ENCODE measurements around the gene SCYGR5.
"Not testable (repeated sequence)": the region's sequence is repeated elsewhere in the genome, so short reads cannot be mapped to it uniquely, and the experiment has no call there.

The SCYGR5 gene, protein sequence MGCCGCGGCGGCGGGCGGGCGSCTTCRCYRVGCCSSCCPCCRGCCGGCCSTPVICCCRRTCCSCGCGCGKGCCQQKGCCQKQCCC

DNA sequence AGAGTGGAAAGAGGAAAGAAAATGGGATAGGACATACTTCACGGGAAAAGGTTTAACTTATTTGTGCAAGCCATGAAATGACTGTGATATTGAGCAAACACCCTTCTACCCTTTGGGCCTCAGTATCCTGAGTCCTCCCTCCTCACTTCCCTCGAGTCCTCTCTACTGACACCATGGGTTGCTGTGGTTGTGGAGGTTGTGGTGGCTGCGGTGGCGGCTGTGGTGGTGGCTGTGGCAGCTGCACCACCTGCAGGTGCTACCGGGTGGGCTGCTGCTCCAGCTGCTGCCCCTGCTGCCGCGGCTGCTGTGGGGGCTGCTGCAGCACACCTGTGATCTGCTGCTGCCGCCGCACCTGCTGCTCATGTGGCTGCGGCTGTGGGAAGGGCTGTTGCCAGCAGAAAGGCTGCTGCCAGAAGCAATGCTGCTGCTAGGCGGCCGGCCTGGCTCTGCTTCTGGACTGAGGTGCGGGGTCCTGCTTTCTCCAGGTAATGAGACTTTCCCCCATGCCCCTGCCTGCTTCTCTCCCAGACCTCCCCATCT lies at the start of gene SCYGR5:
SCYGR5 (plus strand) TSS at position 174 of the 540 bp plus-strand sequence; CDS start at position 174, 0 bp downstream.
- H3K9ac ChIP-seq (ENCODE audit: low read depth in 1 of 2, low read length in 2 of 2); H3K36me3 ChIP-seq (ENCODE audit: control insufficient read depth in 1 of 2, insufficient read depth in 2 of 2, low read length in 2 of 2); H3K4me1 ChIP-seq (ENCODE audit: control insufficient read depth in 1 of 2, insufficient read depth in 2 of 2, low read length in 2 of 2); H3K27ac ChIP-seq (ENCODE audit: low read depth, low read length); H3K4me3 ChIP-seq (ENCODE audit: low read depth in 1 of 2, low read length in 2 of 2); H3K9me3 ChIP-seq (ENCODE audit: control insufficient read depth in 1 of 2, low read length in 2 of 2); H3K27me3 ChIP-seq (ENCODE audit: control insufficient read depth in 1 of 2, insufficient read depth in 2 of 2, low read length in 2 of 2): not testable (repeated sequence)

DNA sequence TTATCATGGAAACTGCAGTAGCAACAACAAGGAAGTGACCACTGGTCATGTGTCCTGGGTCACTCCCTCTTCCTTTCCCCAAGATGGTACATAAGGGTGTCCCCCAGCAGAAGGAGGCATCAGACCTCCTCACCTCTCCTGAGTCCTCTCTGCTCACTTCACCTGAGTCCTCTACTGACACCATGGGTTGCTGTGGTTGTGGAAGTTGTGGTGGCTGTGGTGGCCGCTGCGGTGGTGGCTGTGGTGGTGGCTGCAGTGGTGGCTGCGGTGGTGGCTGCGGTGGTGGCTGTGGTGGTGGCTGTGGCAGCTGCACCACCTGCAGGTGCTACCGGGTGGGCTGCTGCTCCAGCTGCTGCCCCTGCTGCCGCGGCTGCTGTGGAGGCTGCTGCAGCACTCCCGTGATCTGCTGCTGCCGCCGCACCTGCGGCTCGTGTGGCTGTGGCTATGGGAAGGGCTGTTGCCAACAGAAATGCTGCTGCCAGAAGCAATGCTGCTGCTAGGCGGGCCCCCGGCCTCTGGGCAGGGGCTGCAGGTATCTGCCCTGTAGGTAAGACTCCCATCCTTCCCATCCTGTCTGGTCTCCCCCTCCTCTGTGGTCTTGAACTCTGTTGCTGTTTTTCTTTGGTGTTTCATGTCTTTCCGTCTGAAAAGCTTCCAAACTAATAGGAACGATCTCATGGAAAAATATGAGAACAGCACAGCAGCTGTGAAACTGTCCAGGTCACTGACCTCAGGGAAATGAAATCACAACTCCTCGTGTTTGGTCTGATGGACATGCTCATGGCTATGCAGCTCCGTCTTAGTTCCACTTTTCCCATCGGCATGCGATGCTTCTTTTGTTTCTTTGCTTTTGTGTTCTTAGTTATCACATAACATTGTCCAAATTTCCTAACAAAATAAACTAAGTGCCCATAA lies 49.0 kb upstream of the SCYGR5 start, which contains the start of gene SCYGR4:
SCYGR4 (plus strand) TSS at position 183 of the 915 bp plus-strand sequence; CDS start at position 183, 0 bp downstream.
- no peaks in the 10 kb centered on the region for H3K36me3 ChIP-seq (ENCODE audit: control insufficient read depth in 1 of 2, insufficient read depth in 2 of 2, low read length in 2 of 2)
- no peak within 1 kb of the TSS for H3K4me3 ChIP-seq (ENCODE audit: low read depth in 1 of 2, low read length in 2 of 2)
- no peaks in the 10 kb centered on the region for H3K27me3 ChIP-seq (ENCODE audit: control insufficient read depth in 1 of 2, insufficient read depth in 2 of 2, low read length in 2 of 2)
- no peaks in the 10 kb centered on the region for H3K9me3 ChIP-seq (ENCODE audit: control insufficient read depth in 1 of 2, low read length in 2 of 2)
- no peak within 1 kb of the TSS for H3K9ac ChIP-seq (ENCODE audit: low read depth in 1 of 2, low read length in 2 of 2)
- H3K4me1 ChIP-seq (ENCODE audit: control insufficient read depth in 1 of 2, insufficient read depth in 2 of 2, low read length in 2 of 2): no peaks in the 10 kb centered on the region
- no peak within 1 kb of the TSS for H3K27ac ChIP-seq (ENCODE audit: low read depth, low read length)

DNA sequence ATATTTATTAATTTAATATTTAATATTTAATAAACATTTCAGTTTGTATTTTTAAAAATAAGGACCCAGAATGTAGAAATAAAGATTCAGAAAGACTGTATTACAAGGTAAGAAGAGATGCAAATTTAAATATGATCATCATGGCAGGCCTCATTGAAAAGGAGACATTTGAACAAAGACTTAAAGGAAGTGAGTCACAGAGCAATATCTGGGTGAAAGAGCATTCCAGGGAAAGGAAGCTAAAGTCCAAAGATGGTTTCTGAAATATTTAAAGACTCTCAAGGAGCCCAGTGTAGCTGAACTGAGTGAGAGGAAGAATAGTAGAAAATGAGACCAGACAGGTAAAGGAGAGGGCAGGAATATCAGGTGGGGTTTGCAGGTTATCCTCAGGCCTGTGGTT lies 43.4 kb upstream of the SCYGR5 start:
- H3K27ac ChIP-seq (ENCODE audit: low read depth, low read length): no peak overlapping the region
- no peaks in the 10 kb centered on the region for H3K36me3 ChIP-seq (ENCODE audit: control insufficient read depth in 1 of 2, insufficient read depth in 2 of 2, low read length in 2 of 2)
- no peaks in the 10 kb centered on the region for H3K27me3 ChIP-seq (ENCODE audit: control insufficient read depth in 1 of 2, insufficient read depth in 2 of 2, low read length in 2 of 2)
- no peaks in the 10 kb centered on the region for H3K4me1 ChIP-seq (ENCODE audit: control insufficient read depth in 1 of 2, insufficient read depth in 2 of 2, low read length in 2 of 2)
- no peak overlapping the region for H3K4me3 ChIP-seq (ENCODE audit: low read depth in 1 of 2, low read length in 2 of 2)
- peaks cover 0 to 3% of the 10 kb centered on the region in 2 donors for H3K9me3 ChIP-seq (ENCODE audit: control insufficient read depth in 1 of 2, low read length in 2 of 2)
- H3K9ac ChIP-seq (ENCODE audit: low read depth in 1 of 2, low read length in 2 of 2): no peak overlapping the region

DNA sequence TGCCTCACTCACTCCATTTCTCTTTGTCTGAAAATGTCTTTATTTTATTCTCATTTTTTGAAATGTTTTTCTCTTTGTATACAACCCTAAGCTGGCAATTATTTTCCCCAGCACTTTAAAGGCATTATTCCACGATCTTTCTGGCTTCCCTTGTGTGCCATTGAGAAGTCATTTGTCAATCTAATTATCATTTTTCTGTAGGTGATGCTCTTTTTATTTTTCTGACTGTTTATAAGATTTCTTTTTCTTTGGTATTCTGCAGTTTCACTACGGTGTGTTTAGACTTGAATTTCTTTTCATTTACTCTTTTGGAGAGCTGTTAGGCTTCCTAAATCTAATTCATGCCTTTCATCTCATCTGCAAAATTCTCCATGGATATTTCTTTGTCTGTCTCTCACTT lies 41.2 kb upstream of the SCYGR5 start:
- Histone ChIP-seq H3K9ac (ENCODE audit: low read depth in 1 of 2, low read length in 2 of 2) (no peak overlapping the region), H3K4me3 (ENCODE audit: low read depth in 1 of 2, low read length in 2 of 2) (no peak overlapping the region), H3K4me1 (ENCODE audit: control insufficient read depth in 1 of 2, insufficient read depth in 2 of 2, low read length in 2 of 2) (no peaks in the 10 kb centered on the region), H3K9me3 (ENCODE audit: control insufficient read depth in 1 of 2, low read length in 2 of 2) (peaks cover 0 to 3% of the 10 kb centered on the region in 2 donors), H3K36me3 (ENCODE audit: control insufficient read depth in 1 of 2, insufficient read depth in 2 of 2, low read length in 2 of 2) (no peaks in the 10 kb centered on the region), H3K27me3 (ENCODE audit: control insufficient read depth in 1 of 2, insufficient read depth in 2 of 2, low read length in 2 of 2) (peaks cover 0 to 5% of the 10 kb centered on the region in 2 donors), H3K27ac (ENCODE audit: low read depth, low read length) (no peak overlapping the region)

DNA sequence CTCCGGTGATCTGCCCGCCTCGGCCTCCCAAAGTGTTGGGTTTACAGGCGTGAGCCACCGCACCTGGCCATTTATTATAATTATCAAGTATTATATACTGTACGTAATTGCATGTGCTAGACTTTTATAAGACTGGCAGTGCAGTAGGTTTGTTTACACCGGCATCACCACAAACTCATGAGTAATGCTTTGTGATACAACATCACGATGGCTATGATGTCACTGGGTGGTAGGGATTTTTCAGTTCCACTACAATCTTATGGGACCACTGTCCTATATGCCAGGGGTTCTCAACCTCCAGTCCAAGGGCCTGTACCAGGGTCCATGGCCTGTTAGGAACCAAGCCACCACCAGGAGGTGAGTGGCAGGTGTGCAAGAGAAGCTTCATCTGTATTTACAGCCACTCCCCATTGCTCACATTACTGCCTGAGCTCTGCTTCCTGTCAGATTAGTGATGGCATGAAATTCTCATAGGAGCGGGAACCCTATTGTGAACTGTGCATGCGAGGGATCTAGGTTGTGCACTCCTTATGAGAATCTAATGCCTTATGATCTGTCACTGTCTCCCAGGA lies 39.9 kb upstream of the SCYGR5 start:
- Histone ChIP-seq H3K9ac (ENCODE audit: low read depth in 1 of 2, low read length in 2 of 2) (no peak overlapping the region), H3K27me3 (ENCODE audit: control insufficient read depth in 1 of 2, insufficient read depth in 2 of 2, low read length in 2 of 2) (peaks cover 0 to 5% of the 10 kb centered on the region in 2 donors), H3K27ac (ENCODE audit: low read depth, low read length) (no peak overlapping the region), H3K36me3 (ENCODE audit: control insufficient read depth in 1 of 2, insufficient read depth in 2 of 2, low read length in 2 of 2) (no peaks in the 10 kb centered on the region), H3K4me3 (ENCODE audit: low read depth in 1 of 2, low read length in 2 of 2) (no peak overlapping the region), H3K4me1 (ENCODE audit: control insufficient read depth in 1 of 2, insufficient read depth in 2 of 2, low read length in 2 of 2) (no peaks in the 10 kb centered on the region), H3K9me3 (ENCODE audit: control insufficient read depth in 1 of 2, low read length in 2 of 2) (peaks cover 0 to 3% of the 10 kb centered on the region in 2 donors)

DNA sequence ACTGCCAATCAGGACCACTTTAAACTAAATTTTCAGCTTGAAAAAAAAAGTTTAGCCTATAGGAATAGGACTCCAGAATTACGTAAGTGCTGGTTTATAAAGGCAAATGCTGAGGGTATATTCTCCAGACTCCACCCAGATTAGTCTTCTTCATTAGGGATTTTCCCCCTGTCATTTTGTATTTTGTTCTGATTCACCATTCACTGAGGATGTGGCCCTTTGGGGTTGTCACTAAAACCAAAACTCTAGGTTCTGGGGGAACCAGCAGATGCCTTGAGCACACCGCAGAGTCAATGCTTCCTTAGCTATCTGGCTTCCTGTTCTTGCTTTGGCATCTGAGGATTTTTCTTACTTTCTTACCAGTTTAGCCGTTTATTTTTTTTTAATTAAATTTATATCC lies 38.8 kb upstream of the SCYGR5 start:
- Histone ChIP-seq H3K36me3 (ENCODE audit: control insufficient read depth in 1 of 2, insufficient read depth in 2 of 2, low read length in 2 of 2) (no peaks in the 10 kb centered on the region), H3K27ac (ENCODE audit: low read depth, low read length) (no peak overlapping the region), H3K9ac (ENCODE audit: low read depth in 1 of 2, low read length in 2 of 2) (no peak overlapping the region), H3K27me3 (ENCODE audit: control insufficient read depth in 1 of 2, insufficient read depth in 2 of 2, low read length in 2 of 2) (peaks cover 0 to 5% of the 10 kb centered on the region in 2 donors), H3K4me1 (ENCODE audit: control insufficient read depth in 1 of 2, insufficient read depth in 2 of 2, low read length in 2 of 2) (no peaks in the 10 kb centered on the region), H3K9me3 (ENCODE audit: control insufficient read depth in 1 of 2, low read length in 2 of 2) (peaks cover 0 to under 1% of the 10 kb centered on the region in 2 donors), H3K4me3 (ENCODE audit: low read depth in 1 of 2, low read length in 2 of 2) (no peak overlapping the region)

DNA sequence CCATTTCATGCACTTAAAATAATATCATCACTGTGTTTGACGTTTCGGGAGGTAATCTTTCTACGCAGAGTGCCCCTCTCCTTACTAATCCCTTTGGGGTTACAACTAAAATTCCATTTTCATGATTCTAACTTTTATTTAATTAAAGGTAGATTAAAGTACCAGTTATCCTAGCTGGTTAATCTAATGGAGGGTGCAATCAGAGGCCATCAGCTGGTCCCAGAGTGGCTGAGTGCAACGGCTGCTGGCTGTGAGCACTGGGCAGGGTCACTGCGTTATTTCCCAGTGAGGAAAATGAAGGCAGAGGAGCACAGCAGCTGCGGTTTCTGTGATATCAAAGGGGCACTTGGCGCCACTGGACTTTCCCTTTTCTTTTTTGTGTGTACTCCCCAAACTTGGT lies 37.2 kb upstream of the SCYGR5 start:
- Histone ChIP-seq H3K9me3 (ENCODE audit: control insufficient read depth in 1 of 2, low read length in 2 of 2) (no peaks in the 10 kb centered on the region), H3K36me3 (ENCODE audit: control insufficient read depth in 1 of 2, insufficient read depth in 2 of 2, low read length in 2 of 2) (no peaks in the 10 kb centered on the region), H3K27ac (ENCODE audit: low read depth, low read length) (no peak overlapping the region), H3K9ac (ENCODE audit: low read depth in 1 of 2, low read length in 2 of 2) (no peak overlapping the region), H3K4me1 (ENCODE audit: control insufficient read depth in 1 of 2, insufficient read depth in 2 of 2, low read length in 2 of 2) (no peaks in the 10 kb centered on the region), H3K4me3 (ENCODE audit: low read depth in 1 of 2, low read length in 2 of 2) (no peak overlapping the region), H3K27me3 (ENCODE audit: control insufficient read depth in 1 of 2, insufficient read depth in 2 of 2, low read length in 2 of 2) (peaks cover 0 to 5% of the 10 kb centered on the region in 2 donors)

DNA sequence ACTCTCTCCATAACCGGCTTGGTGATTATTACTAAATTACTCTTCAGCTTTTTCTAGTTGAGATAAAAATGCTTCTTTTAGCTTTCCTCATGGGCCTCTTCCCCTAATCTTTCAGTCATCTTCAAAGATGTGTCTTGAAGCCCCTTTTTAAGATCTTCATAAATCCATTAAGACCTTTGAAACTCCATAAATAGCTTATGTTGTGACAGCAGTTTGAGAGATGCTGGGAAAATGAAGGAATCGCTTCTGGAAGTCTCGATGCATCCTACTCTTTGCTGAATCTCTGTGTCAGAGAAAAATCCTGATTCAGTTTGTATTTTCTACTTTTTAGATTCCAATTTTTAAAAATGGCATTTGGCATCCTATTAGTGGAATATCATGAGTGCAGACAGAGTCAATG lies 36.3 kb upstream of the SCYGR5 start:
- peaks cover 0 to 5% of the 10 kb centered on the region in 2 donors for H3K27me3 ChIP-seq (ENCODE audit: control insufficient read depth in 1 of 2, insufficient read depth in 2 of 2, low read length in 2 of 2)
- no peaks in the 10 kb centered on the region for H3K36me3 ChIP-seq (ENCODE audit: control insufficient read depth in 1 of 2, insufficient read depth in 2 of 2, low read length in 2 of 2)
- H3K4me1 ChIP-seq (ENCODE audit: control insufficient read depth in 1 of 2, insufficient read depth in 2 of 2, low read length in 2 of 2): no peaks in the 10 kb centered on the region
- H3K9ac ChIP-seq (ENCODE audit: low read depth in 1 of 2, low read length in 2 of 2): no peak overlapping the region
- H3K4me3 ChIP-seq (ENCODE audit: low read depth in 1 of 2, low read length in 2 of 2): no peak overlapping the region
- H3K9me3 ChIP-seq (ENCODE audit: control insufficient read depth in 1 of 2, low read length in 2 of 2): no peaks in the 10 kb centered on the region
- no peak overlapping the region for H3K27ac ChIP-seq (ENCODE audit: low read depth, low read length)

DNA sequence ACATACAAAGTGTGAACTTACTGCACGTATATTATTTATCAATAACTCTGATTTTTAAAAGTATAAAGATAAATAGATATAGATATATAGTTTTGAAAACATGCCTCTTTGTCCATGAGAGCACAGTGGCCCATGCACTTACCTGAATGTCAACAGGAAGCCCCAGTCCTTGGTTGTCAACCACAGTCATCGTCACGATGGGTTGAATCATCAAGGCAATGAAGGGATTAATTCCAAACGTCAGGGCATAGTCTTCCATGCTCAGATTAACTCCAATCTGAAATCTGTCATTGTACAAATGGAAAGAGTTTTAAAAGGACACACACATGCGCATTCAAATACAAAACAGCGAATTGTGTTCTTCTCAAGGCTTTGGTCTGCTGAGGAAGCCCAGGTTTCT lies 33.8 kb upstream of the SCYGR5 start:
- Histone ChIP-seq H3K36me3 (ENCODE audit: control insufficient read depth in 1 of 2, insufficient read depth in 2 of 2, low read length in 2 of 2) (no peaks in the 10 kb centered on the region), H3K4me3 (ENCODE audit: low read depth in 1 of 2, low read length in 2 of 2) (no peak overlapping the region), H3K9me3 (ENCODE audit: control insufficient read depth in 1 of 2, low read length in 2 of 2) (no peaks in the 10 kb centered on the region), H3K27ac (ENCODE audit: low read depth, low read length) (no peak overlapping the region), H3K9ac (ENCODE audit: low read depth in 1 of 2, low read length in 2 of 2) (no peak overlapping the region), H3K27me3 (ENCODE audit: control insufficient read depth in 1 of 2, insufficient read depth in 2 of 2, low read length in 2 of 2) (peaks cover 0 to 5% of the 10 kb centered on the region in 2 donors), H3K4me1 (ENCODE audit: control insufficient read depth in 1 of 2, insufficient read depth in 2 of 2, low read length in 2 of 2) (no peaks in the 10 kb centered on the region)

DNA sequence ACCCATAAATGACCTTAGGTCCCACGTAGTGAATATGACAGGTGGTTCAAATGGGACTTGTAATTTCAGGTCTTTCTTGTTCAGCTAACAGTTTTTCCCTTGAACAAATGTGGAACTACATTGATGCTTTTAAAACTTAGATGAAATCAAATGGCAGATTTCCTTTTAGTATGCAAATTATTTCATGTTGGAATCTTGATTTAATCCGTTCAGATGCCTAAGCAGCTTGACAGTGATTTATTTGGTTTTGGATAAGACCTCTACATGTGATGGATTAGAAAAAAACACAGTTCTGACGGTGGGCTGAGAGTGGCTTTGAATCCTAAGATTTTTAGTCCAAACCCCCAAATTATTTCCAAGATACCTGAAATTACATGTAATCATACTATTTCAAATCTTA lies 32.4 kb upstream of the SCYGR5 start:
- Histone ChIP-seq H3K27ac (ENCODE audit: low read depth, low read length) (no peak overlapping the region), H3K4me1 (ENCODE audit: control insufficient read depth in 1 of 2, insufficient read depth in 2 of 2, low read length in 2 of 2) (no peaks in the 10 kb centered on the region), H3K4me3 (ENCODE audit: low read depth in 1 of 2, low read length in 2 of 2) (no peak overlapping the region), H3K36me3 (ENCODE audit: control insufficient read depth in 1 of 2, insufficient read depth in 2 of 2, low read length in 2 of 2) (no peaks in the 10 kb centered on the region), H3K9ac (ENCODE audit: low read depth in 1 of 2, low read length in 2 of 2) (no peak overlapping the region), H3K27me3 (ENCODE audit: control insufficient read depth in 1 of 2, insufficient read depth in 2 of 2, low read length in 2 of 2) (peaks cover 0 to 5% of the 10 kb centered on the region in 2 donors), H3K9me3 (ENCODE audit: control insufficient read depth in 1 of 2, low read length in 2 of 2) (no peaks in the 10 kb centered on the region)

Data from duodenal mucosa (tissue), 2 donors.